Spinal cord (tissue), 10 donors: ENCODE data around the gene MAP1B. TPM values are rescaled to one million over a fixed set of nuclear protein-coding genes. Genes with fewer than 3 reads are reported as not detected.

Experiments
- DNase-seq, 6 donors: peaks; one replicate each; pipeline versions ENCODE4 v3.0.0 to v3.0.0-alpha.2; 2013 to 2015; ENCODE audit warnings: low spot score in 6 of 6, low read depth in 4 of 6
- H3K27ac ChIP-seq: one replicate; pipeline ENCODE4 v1.5.1; 2013; ENCODE audit warnings: low read depth, low read length, control low read depth
- H3K27me3 ChIP-seq: one replicate; pipeline ENCODE4 v1.6.1; 2013; ENCODE audit warnings: low read length; ENCODE audit not compliant: control insufficient read depth, insufficient read depth
- H3K36me3 ChIP-seq: one replicate; pipeline ENCODE4 v1.6.1; 2013; ENCODE audit warnings: low read length; ENCODE audit not compliant: control insufficient read depth, insufficient read depth
- H3K4me1 ChIP-seq: one replicate; pipeline ENCODE4 v1.6.1; 2013; ENCODE audit warnings: low read length; ENCODE audit not compliant: control insufficient read depth, insufficient read depth
- H3K4me3 ChIP-seq: one replicate; pipeline ENCODE4 v1.5.1; 2013; ENCODE audit warnings: low read depth, low read length, control low read depth
- H3K9me3 ChIP-seq: one replicate; pipeline ENCODE4 v1.6.1; 2013; ENCODE audit warnings: low read length; ENCODE audit not compliant: control insufficient read depth, insufficient read depth
- WGBS: methylation state at CpG from one replicate; pipeline ENCODE4 v1.1.5; 2013; ENCODE audit warnings: missing lambda C conversion rate; ENCODE audit not compliant: insufficient coverage; 5-methylcytosine and 5-hydroxymethylcytosine counted together
- polyA plus RNA-seq, 2 donors: library from polyadenylated mRNA; unstranded; fragments of 120-200 nt; gene quantifications; one replicate each; pipeline ENCODE4 v1.2.1, GENCODE V29; 2013; ENCODE audit not compliant: insufficient read length in 2 of 2
- total RNA-seq, 2 donors: library from RNA; depleted of rRNA in 1 of 2; stranded (reverse); fragments of 120-200 nt in 1 of 2; fragments of >200 nt in 1 of 2; gene quantifications; one replicate each; pipeline versions ENCODE4 v1.2.3 to v1.2.4, GENCODE V29; 2013 to 2014
- donor health status: healthy.

MAP1B gene
- total and polyA plus RNA-seq, 4 donors, result 200 to 506 (median 407) TPM

DNA sequence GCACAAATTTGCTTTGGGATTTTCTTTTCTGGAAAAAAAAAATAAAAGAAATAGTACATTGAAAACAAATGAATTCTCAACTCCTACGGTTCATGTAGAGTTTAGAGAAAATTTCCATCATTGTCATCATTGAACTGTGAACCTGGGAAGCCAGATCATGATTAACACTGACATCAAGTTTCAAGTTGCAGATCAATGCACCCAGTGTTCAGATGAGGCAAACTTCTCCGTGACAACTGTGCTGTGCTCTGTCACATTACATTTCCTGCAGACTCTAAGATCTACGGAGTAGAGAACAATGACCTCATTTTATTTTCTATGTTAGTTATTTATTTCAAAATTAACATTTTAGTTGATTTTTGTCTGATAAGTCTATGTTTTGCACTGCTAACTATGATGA is 99.7 kb downstream of the MAP1B start:
- 60% methylated on average over 1 of the region's 3 CpGs for WGBS
- no peak for DNase-seq
- H3K36me3 ChIP-seq, result peaks cover 18% of the 10 kb centered on the region

GRCh38 chr5:72208324-72208926 is 101.2 kb downstream of the MAP1B start:
- Histone ChIP-seq H3K4me1 (peaks cover 10% of the 10 kb centered on the region), H3K27me3 (no peaks in the 10 kb centered on the region), H3K27ac (no peak overlapping the region), H3K4me3 (no peak overlapping the region), H3K9me3 (no peaks in the 10 kb centered on the region), H3K36me3 (peaks cover 16% of the 10 kb centered on the region)
- peak in 1 of 6 donors; percentile 52 for DNase-seq
- WGBS, result no CpG with 5 or more reads among the region's 3 CpGs

More for the DNA sequence above, 99.7 kb downstream of the MAP1B start:
- H3K4me1 ChIP-seq, result peaks cover 10% of the 10 kb centered on the region
- H3K27me3 ChIP-seq, result no peaks in the 10 kb centered on the region
- no peak overlapping the region for H3K27ac ChIP-seq
- H3K9me3 ChIP-seq, result no peaks in the 10 kb centered on the region
- no peak overlapping the region for H3K4me3 ChIP-seq

- Histone ChIP-seq H3K4me1 (peaks cover 10% of the 10 kb centered on the region), H3K27ac (no peak overlapping the region), H3K27me3 (no peaks in the 10 kb centered on the region), H3K36me3 (peaks cover 8% of the 10 kb centered on the region), H3K9me3 (no peaks in the 10 kb centered on the region), H3K4me3 (no peak overlapping the region)
- DNase-seq, result peak in 5 of 6 donors; percentile 35 to 96 (median 71)
- WGBS, result 23% methylated on average over 7 of the region's 10 CpGs
Observed at GRCh38 chr5:72209147-72210115, 102.2 kb downstream of the MAP1B start.

DNA sequence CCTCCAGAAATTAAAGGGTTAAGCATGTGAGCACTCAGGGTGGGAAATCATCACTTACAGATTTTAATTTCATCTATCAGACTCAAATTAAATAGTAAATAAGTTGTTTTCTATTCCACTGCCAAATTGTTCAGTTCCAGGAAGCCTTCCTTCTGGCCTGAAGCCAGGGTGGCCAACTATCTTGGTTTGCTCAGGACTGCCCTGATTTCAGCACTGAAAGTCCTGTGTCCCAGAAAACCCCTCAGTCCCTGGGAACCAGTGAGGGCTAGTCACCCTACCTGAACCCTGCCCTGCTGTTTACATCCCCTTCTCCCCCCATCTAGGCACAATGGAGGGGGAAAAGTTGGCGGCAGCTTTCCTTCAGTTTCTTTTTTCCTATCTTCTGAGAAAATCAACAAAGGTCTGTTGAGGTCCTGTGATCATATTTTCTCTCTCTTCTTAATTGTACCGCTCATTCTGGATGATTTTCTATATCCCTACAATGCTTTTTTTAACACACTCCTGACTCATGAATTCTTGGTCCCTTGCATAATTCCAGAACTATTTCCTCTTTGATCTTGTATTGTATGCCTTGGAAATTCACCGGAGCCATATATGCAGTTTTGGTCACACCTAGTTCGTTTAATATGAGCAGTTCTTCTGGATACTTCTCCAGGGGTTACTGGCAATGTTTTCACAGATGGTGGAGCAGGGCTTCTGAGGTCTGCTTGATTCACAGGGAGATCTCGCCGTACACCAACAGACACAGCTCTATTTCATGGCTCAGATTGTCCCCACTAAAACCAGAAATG is 103.8 kb downstream of the MAP1B start:
- Histone ChIP-seq H3K27ac (peak overlapping the region; percentile 59), H3K27me3 (no peaks in the 10 kb centered on the region), H3K4me3 (no peak overlapping the region), H3K9me3 (no peaks in the 10 kb centered on the region), H3K36me3 (no peaks in the 10 kb centered on the region), H3K4me1 (peaks cover 10% of the 10 kb centered on the region)
- 73% methylated on average over 3 of the region's 6 CpGs for WGBS
- peak in 3 of 6 donors; percentile 30 to 70 (median 64) for DNase-seq

DNA sequence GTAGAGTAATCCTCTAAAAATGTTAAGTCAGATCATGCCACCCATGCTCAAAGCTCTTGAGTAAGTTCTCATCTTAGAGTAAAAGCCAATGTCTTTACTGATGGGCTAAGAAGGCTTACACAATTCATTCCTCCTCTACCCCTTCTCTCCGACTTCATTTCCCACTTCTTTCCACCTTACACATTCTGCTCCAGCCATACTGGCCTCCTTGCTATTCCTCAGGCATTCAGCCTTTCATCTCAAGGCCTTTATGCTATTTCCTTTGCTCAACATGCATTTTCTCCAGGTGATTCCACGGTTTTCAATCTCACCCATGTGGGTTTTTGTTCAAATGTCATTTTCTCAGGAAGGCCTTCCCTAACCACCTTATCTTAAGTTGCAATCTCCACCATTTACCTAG is 104.9 kb downstream of the MAP1B start:
- Histone ChIP-seq H3K27me3 (no peaks in the 10 kb centered on the region), H3K9me3 (no peaks in the 10 kb centered on the region), H3K4me1 (peaks cover 10% of the 10 kb centered on the region), H3K4me3 (no peak overlapping the region), H3K36me3 (no peaks in the 10 kb centered on the region), H3K27ac (no peak overlapping the region)
- 100% methylated on average over 2 of the region's 2 CpGs for WGBS
- DNase-seq, result no peak

DNA sequence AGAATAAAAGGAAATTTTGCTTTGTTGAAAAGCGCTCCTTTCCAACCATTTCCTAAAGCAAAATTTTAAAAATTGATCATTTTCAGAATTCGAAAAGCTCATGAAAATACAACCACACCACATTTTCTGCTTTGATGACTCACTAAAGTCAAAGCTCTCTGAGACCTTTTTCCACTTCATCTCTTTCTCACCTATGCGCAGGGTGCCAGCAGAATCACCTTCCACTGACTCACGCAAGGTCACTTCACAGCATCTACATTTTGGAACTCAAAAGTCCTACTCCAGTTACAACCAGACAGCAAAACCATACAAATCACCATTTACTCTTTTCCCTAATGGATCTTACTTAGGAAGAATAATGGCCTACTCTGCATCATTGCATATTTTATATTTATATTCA is 106.2 kb downstream of the MAP1B start:
- no peak overlapping the region for H3K4me3 ChIP-seq
- H3K27me3 ChIP-seq, result no peaks in the 10 kb centered on the region
- 100% methylated on average over 3 of the region's 4 CpGs for WGBS
- H3K36me3 ChIP-seq, result peaks cover 4% of the 10 kb centered on the region
- no peak for DNase-seq
- no peak overlapping the region for H3K27ac ChIP-seq
- H3K9me3 ChIP-seq, result no peaks in the 10 kb centered on the region
- H3K4me1 ChIP-seq, result peaks cover 10% of the 10 kb centered on the region

- DNase-seq, result no peak
- no peak overlapping the region for H3K27ac ChIP-seq
- peaks cover 10% of the 10 kb centered on the region for H3K4me1 ChIP-seq
- H3K9me3 ChIP-seq, result no peaks in the 10 kb centered on the region
- H3K36me3 ChIP-seq, result peaks cover 4% of the 10 kb centered on the region
- H3K4me3 ChIP-seq, result no peak overlapping the region
- H3K27me3 ChIP-seq, result no peaks in the 10 kb centered on the region
- WGBS, result 96% methylated on average over 4 of the region's 4 CpGs
Observed at GRCh38 chr5:72214168-72214567, 106.9 kb downstream of the MAP1B start.

GRCh38 chr5:72216756-72217155 is 109.5 kb downstream of the MAP1B start:
- peak in 2 of 6 donors; percentile 44 to 76 for DNase-seq
- no peak overlapping the region for H3K27ac ChIP-seq
- H3K36me3 ChIP-seq, result peaks cover 12% of the 10 kb centered on the region
- no peak overlapping the region for H3K4me3 ChIP-seq
- no peaks in the 10 kb centered on the region for H3K9me3 ChIP-seq
- H3K27me3 ChIP-seq, result no peaks in the 10 kb centered on the region
- H3K4me1 ChIP-seq, result no peaks in the 10 kb centered on the region
- WGBS, result no CpG with 5 or more reads among the region's 3 CpGs

DNA sequence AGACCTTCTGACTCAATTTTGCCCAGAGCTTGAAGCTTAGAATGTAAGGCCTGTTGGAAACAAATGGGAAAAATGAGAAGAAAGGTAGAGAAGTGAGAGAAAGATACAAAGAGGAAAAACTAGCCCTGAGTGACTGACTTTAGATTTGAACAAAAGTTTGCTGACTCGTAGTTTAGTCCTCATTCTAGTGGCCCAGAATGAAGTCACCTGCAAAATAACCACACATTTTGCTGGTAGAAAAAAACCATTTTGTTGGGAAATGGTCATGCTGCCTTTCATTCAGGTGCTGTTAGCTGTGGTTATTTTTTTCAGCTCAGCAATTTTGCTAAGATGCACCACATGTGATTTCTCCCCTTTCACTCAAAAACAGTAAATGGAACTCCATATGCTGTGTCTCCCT is 113.8 kb downstream of the MAP1B start:
- H3K36me3 ChIP-seq, result peaks cover 16% of the 10 kb centered on the region
- no peaks in the 10 kb centered on the region for H3K27me3 ChIP-seq
- WGBS, result no CpG with 5 or more reads among the region's 1 CpG
- no peaks in the 10 kb centered on the region for H3K9me3 ChIP-seq
- no peak overlapping the region for H3K27ac ChIP-seq
- no peaks in the 10 kb centered on the region for H3K4me1 ChIP-seq
- no peak overlapping the region for H3K4me3 ChIP-seq
- no peak for DNase-seq
